OCI-LY1 (cell line): ENCODE data around the gene NFX1.

Experiments used
- H2AFZ ChIP-seq: fragments of 200-600 bp; sonication (generic), shearing (Covaris generic); 2 replicates; pipeline ENCODE4 v1.6.0; 2014; ENCODE audit warnings: antibody characterized with exemption, mild to moderate bottlenecking, low read length
- H3F3A ChIP-seq: fragments of 200-600 bp; sonication (generic), shearing (Covaris generic); 2 replicates; pipeline ENCODE4 v1.6.0; 2014; ENCODE audit warnings: mild to moderate bottlenecking, antibody characterized with exemption, low read length, moderate library complexity; ENCODE audit not compliant: insufficient read depth
- H3K27ac ChIP-seq: fragments of 200-600 bp; sonication (generic); 2 replicates; pipeline ENCODE4 v1.5.1; 2014; ENCODE audit warnings: low read length, mixed run types, mild to moderate bottlenecking, low read depth; ENCODE audit not compliant: poor library complexity, severe bottlenecking
- H3K27me3 ChIP-seq: fragments of 200-600 bp; sonication (generic); 2 replicates; pipeline ENCODE4 v1.6.0; 2014; ENCODE audit warnings: antibody characterized with exemption, mild to moderate bottlenecking, low read length, moderate library complexity; ENCODE audit not compliant: insufficient read depth
- H3K36me3 ChIP-seq: fragments of 200-600 bp; sonication (generic); 2 replicates; pipeline ENCODE4 v1.6.1; 2014; ENCODE audit warnings: mild to moderate bottlenecking, antibody characterized with exemption, low read length, moderate library complexity, mixed read lengths; ENCODE audit not compliant: insufficient read depth
- H3K4me1 ChIP-seq: fragments of 200-600 bp; sonication (generic); 2 replicates; pipeline ENCODE4 v1.5.1; 2014; ENCODE audit warnings: mild to moderate bottlenecking, low read length, moderate library complexity; ENCODE audit not compliant: insufficient read depth, severe bottlenecking
- H3K4me2 ChIP-seq: fragments of 200-600 bp; sonication (generic), shearing (Covaris generic); 2 replicates; pipeline ENCODE4 v1.6.1; 2014; ENCODE audit warnings: low read length
- H3K4me3 ChIP-seq: fragments of 200-600 bp; sonication (generic); 2 replicates; pipeline ENCODE4 v1.5.1; 2014; ENCODE audit warnings: low read length, low read depth, mild to moderate bottlenecking, mixed read lengths; ENCODE audit not compliant: poor library complexity, severe bottlenecking
- H3K79me2 ChIP-seq: fragments of 200-600 bp; shearing (Covaris generic); 2 replicates; pipeline ENCODE4 v1.6.1; 2016; ENCODE audit warnings: mixed run types, low read length, mixed read lengths; ENCODE audit not compliant: insufficient read depth
- H3K9ac ChIP-seq: fragments of 200-600 bp; sonication (generic), shearing (Covaris generic); 2 replicates; pipeline ENCODE4 v1.6.1; 2014; ENCODE audit warnings: mild to moderate bottlenecking, low read length, mixed read lengths
- H3K9me2 ChIP-seq: fragments of 200-600 bp; sonication (generic), shearing (Covaris generic); 2 replicates; pipeline ENCODE4 v1.6.1; 2014; ENCODE audit warnings: low read depth, mild to moderate bottlenecking, low read length, mixed read lengths
- H3K9me3 ChIP-seq: fragments of 200-600 bp; shearing (Covaris generic); 2 replicates; pipeline ENCODE4 v1.6.1; 2014; ENCODE audit warnings: low read length, mixed read lengths
- H4K20me1 ChIP-seq: fragments of 200-600 bp; sonication (generic), shearing (Covaris generic); 2 replicates; pipeline ENCODE4 v1.6.0; 2016; ENCODE audit warnings: mild to moderate bottlenecking, low read length; ENCODE audit not compliant: insufficient read depth
- CTCF ChIP-seq: fragments of 200-600 bp; sonication (generic), shearing (Covaris generic); IDR thresholded peaks from 2 replicates; pipeline ENCODE4 v1.5.1; 2017; ENCODE audit warnings: mild to moderate bottlenecking, antibody characterized with exemption, low read length, moderate library complexity, mixed read lengths
- EZH2 ChIP-seq: fragments of 200-600 bp; sonication (generic), shearing (Covaris generic); IDR thresholded peaks from 2 replicates; pipeline ENCODE4 v1.8.0; 2017; ENCODE audit warnings: borderline replicate concordance, mixed run types, mild to moderate bottlenecking, antibody characterized with exemption, low read length, moderate library complexity, mixed read lengths

The NFX1 gene

GRCh38 chr9:33250458-33250995 lies 39.8 kb upstream of the NFX1 start:
- peaks cover 11% of the 10 kb centered on the region for H3K4me1 ChIP-seq
- TF ChIP-seq EZH2 (no peak), CTCF (no peak)
- no peak overlapping the region for H3K4me2 ChIP-seq
- peaks cover 48% of the 10 kb centered on the region for H3K36me3 ChIP-seq
- H3K9me3 ChIP-seq = no peaks in the 10 kb centered on the region
- no peaks in the 10 kb centered on the region for H3K27me3 ChIP-seq
- no peaks in the 10 kb centered on the region for H4K20me1 ChIP-seq
- H3K27ac ChIP-seq = no peak overlapping the region
- no peak overlapping the region for H2AFZ ChIP-seq
- no peak overlapping the region for H3K4me3 ChIP-seq
- H3K9ac ChIP-seq = no peak overlapping the region
- no peaks in the 10 kb centered on the region for H3F3A ChIP-seq
- H3K9me2 ChIP-seq = no peaks in the 10 kb centered on the region
- no peaks in the 10 kb centered on the region for H3K79me2 ChIP-seq

GRCh38 chr9:33254211-33254610 lies 36.1 kb upstream of the NFX1 start:
- H3K4me2 ChIP-seq = no peak overlapping the region
- no peaks in the 10 kb centered on the region for H3F3A ChIP-seq
- H2AFZ ChIP-seq = no peak overlapping the region
- H3K9me2 ChIP-seq = no peaks in the 10 kb centered on the region
- H3K9me3 ChIP-seq = no peaks in the 10 kb centered on the region
- H4K20me1 ChIP-seq = no peaks in the 10 kb centered on the region
- H3K27me3 ChIP-seq = no peaks in the 10 kb centered on the region
- H3K4me1 ChIP-seq = peaks cover 7% of the 10 kb centered on the region
- H3K9ac ChIP-seq = no peak overlapping the region
- no peaks in the 10 kb centered on the region for H3K79me2 ChIP-seq
- H3K36me3 ChIP-seq = peaks cover 84% of the 10 kb centered on the region
- H3K4me3 ChIP-seq = no peak overlapping the region
- TF ChIP-seq EZH2 = no peak
- TF ChIP-seq CTCF = no peak
- no peak overlapping the region for H3K27ac ChIP-seq

- Histone ChIP-seq H3K9me3 (no peaks in the 10 kb centered on the region), H2AFZ (no peak overlapping the region), H3F3A (no peaks in the 10 kb centered on the region), H3K4me2 (no peak overlapping the region), H3K27ac (no peak overlapping the region), H3K27me3 (no peaks in the 10 kb centered on the region), H3K9ac (no peak overlapping the region), H3K9me2 (no peaks in the 10 kb centered on the region), H3K4me3 (no peak overlapping the region), H4K20me1 (no peaks in the 10 kb centered on the region), H3K79me2 (no peaks in the 10 kb centered on the region), H3K36me3 (peaks cover 85% of the 10 kb centered on the region), H3K4me1 (no peaks in the 10 kb centered on the region)
- TF ChIP-seq CTCF = no peak
Observed at GRCh38 chr9:33255014-33255413, 35.3 kb upstream of the NFX1 start.
